Epithelial cell of proximal tubule (primary cell): ENCODE measurements around the gene ZNF280B. TPM values are rescaled to one million over a fixed set of nuclear protein-coding genes. Genes with fewer than 3 reads are reported as not detected.

Experiments
- DNase-seq: peaks from one replicate; pipeline ENCODE4 v3.0.0-alpha.2; 2011; ENCODE audit warnings: low read depth
- H3K4me3 ChIP-seq: 2 replicates; pipeline ENCODE4 v1.5.1; 2011; ENCODE audit warnings: low read depth, mild to moderate bottlenecking, low read length
- total RNA-seq: library from RNA; depleted of rRNA; stranded (reverse); fragments of >200 nt; gene quantifications from 2 replicates; pipeline ENCODE4 v1.2.3, GENCODE V29; 2015
- TF ChIP-seq, protein P1 (sequence below): conservative IDR thresholded peaks from 2 replicates; pipeline ENCODE4 v1.5.1; 2012; ENCODE audit warnings: low read depth, mild to moderate bottlenecking, low read length

ZNF280B gene
- total RNA-seq, 1 donor from 2014 or later = 2.4 TPM

DNA sequence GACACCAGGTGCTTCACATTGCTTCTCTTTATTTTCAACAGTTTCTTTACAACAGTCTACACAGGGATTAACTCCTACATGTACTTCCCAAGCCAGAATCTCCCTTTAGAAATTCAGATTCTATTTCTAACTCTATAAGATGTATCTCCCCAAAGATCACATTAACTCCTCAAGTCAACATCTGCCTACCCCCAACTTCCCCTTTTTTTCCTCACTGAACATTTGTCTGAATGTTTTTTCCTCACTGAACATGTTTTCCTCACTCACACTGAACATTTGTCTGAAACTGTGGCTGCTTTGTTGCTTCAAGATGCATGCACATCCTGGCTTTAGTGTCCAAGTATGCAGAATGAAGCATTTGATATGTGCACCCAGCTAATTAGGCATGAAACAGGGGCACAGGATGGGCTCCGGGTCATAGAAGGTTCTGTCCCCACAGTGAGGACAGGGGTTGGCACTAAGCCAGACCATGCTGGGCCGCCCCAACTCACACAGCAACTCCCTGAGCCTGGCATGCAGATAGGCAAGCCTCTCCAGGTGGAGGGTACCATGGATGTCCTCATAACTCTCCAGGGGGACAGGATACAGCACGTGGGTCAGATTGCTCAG, 39.3 kb upstream of the ZNF280B start:
- H3K4me3 ChIP-seq = no peak overlapping the region
- no peak for DNase-seq
- TF ChIP-seq, protein P1, sequence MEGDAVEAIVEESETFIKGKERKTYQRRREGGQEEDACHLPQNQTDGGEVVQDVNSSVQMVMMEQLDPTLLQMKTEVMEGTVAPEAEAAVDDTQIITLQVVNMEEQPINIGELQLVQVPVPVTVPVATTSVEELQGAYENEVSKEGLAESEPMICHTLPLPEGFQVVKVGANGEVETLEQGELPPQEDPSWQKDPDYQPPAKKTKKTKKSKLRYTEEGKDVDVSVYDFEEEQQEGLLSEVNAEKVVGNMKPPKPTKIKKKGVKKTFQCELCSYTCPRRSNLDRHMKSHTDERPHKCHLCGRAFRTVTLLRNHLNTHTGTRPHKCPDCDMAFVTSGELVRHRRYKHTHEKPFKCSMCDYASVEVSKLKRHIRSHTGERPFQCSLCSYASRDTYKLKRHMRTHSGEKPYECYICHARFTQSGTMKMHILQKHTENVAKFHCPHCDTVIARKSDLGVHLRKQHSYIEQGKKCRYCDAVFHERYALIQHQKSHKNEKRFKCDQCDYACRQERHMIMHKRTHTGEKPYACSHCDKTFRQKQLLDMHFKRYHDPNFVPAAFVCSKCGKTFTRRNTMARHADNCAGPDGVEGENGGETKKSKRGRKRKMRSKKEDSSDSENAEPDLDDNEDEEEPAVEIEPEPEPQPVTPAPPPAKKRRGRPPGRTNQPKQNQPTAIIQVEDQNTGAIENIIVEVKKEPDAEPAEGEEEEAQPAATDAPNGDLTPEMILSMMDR = no peak

DNA sequence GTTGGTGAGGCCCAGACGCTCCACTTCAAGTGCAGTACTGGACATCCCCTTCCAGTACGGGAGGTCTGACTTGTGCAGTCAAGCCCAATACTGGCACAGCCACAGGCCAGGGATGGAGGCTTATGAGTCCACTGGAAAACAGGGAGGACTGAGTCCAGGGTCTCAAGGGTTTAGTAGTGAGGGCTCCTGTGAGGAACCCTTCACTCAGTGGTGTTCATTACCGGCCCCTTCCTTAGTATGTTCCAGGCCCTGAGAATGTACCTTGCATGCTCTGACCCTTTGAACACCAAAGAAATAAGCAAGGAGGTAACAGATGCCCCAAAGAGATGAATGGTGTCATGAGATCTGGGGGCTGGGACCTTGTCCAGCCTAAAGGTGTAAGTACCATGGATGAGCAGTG, 38.7 kb upstream of the ZNF280B start:
- TF ChIP-seq, protein P1 = no peak
- no peak overlapping the region for H3K4me3 ChIP-seq
- no peak for DNase-seq

- TF ChIP-seq, protein P1 = no peak
- no peak for DNase-seq
- H3K4me3 ChIP-seq = no peak overlapping the region
Measured at GRCh38 chr22:22546490-22546889, 37.9 kb upstream of the ZNF280B start.

DNA sequence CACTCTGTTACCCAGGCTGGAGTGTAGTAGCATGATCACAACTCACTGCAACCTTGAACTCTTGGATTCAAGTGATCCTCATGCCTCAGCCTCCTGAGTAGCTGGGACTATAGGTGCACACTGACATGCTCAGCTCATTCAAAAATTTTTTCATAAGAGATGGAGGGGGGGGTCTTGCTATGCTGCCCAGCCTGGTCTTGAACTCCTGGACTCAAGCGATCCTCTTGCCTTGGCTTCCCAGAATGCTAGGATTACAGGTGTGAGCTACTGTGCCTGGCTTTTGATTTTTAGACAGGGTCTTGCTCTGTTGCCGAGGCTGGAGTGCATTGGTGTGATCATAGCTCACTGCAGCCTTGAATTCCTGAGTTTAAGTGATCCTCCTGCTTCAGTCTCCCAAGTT, 36.5 kb upstream of the ZNF280B start:
- no peak for DNase-seq
- TF ChIP-seq, protein P1 = no peak
- H3K4me3 ChIP-seq = no peak overlapping the region

- DNase-seq = no peak
- no peak overlapping the region for H3K4me3 ChIP-seq
- TF ChIP-seq, protein P1 = no peak
Measured at GRCh38 chr22:22538226-22538989, 29.9 kb upstream of the ZNF280B start.

- no peak for DNase-seq
- TF ChIP-seq, protein P1 = no peak
- H3K4me3 ChIP-seq = no peak overlapping the region
Measured at GRCh38 chr22:22536916-22537315, 28.4 kb upstream of the ZNF280B start.
